CMK (cell line): Measurements from ENCODE around the gene ATRN.
"Not testable (repeated sequence)": the region's sequence is repeated elsewhere in the genome, so short reads cannot be mapped to it uniquely, and the experiment has no call there.

Source experiments
- DNase-seq: peaks from one replicate; pipeline ENCODE4 v3.0.0-alpha.2; 2010; ENCODE audit warnings: low read depth

ATRN gene

DNA sequence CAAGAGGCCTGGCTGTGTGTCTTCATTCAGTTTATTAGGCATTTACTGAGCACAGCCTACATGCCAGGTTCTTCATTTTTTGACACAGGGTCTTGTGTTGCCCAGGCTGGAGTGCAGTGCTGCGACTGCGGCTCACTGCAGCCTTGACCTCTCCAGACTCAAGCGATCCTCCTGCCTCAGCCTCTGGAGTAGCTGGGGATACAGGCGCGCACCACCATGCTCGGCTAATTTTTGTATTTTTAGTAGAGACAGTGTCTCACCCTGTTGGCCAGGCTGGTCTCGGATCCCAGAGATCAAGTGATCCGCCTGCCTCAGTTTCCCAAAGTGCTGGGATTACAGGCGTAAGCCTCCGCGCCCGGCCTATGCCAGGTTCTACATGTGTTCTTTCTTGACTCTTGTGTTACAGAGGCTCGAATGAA is 601 bp upstream of the ATRN start:
- no peak for DNase-seq

DNA sequence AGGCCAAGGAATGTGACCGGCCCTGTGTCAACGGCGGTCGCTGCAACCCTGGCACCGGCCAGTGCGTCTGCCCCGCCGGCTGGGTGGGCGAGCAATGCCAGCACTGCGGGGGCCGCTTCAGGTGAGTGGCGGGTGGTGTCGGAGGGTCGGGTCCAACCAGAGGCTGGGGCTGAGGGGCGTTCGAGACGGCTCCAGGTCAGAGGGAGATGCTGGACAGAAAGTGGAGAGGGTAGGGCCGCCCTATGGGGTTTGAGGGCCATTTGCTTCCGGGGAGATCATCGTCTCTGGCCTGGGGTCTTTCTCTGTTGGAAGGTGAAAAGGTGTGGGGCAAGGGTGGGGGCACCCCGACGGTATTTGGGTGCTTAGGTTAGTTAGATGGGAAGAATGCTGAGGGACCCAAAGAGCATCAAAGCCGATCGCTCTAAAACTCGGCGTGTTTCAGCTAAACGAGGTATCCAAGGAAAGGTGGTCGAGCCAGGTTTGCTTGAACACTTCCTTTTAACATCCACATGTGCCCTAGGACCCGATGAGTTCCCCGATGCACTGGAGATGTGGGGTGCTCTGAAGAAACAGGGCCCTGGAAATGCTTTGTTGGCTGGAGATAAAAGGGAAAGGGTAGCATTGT is 691 bp downstream of the ATRN start:
- DNase-seq: no peak

DNA sequence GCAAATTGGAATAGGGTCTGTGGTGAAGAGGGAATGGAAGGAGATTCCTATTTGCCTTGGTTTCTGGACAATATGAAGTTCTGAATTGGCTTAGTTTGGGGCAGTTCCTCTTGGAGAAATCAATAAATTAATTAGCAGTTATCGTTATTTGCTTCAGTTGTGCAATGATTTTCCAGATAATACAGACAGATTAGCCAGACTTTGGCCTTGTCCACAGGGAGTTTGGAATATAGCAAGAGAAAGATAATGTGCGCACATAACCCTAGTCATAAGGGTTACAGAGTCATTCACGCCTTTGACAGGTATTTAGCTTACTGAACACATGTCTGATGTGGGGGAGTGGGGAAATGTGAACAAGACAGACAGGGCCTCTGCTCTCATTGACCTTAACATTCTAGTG is 1.3 kb downstream of the ATRN start:
- no peak for DNase-seq

DNA sequence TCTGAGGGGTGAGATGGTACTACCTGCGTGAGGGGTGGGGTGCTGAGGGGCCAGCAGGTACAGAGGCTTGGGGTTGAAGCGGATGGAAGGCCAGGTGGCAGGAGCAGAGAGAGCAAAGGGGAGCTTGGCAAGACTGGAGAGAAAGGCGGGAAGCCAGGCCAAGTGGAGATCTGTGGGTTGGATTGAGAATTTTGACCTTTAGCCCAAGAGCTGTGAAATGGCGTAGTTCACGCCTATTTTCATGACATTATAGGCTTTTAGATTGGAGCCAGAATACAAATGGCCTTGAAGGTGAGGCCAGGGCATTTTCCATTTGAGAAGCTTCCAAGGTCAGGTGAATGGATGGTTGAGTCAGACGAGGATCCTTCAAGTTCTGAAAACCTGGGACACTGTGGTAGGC is 2.5 kb downstream of the ATRN start:
- DNase-seq: no peak

DNA sequence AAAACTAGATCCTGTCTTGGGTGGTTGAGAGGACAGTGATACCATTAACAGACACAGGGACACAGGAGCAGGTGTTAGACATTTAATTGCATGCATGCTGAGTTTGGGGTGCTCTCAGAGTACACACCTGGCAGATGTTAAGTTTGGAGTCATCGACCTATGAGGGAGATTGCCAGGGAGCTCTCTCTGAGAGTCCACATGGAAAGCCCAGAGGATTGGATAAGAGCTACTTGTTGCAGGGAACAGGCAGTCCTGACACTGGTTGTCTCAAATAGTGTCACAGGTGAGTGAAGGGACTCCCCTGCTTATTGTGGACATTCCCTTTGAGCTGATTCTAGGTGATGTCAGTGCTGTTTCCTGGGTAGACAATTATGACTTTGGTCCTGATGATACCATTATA is 3.1 kb downstream of the ATRN start:
- no peak for DNase-seq

DNA sequence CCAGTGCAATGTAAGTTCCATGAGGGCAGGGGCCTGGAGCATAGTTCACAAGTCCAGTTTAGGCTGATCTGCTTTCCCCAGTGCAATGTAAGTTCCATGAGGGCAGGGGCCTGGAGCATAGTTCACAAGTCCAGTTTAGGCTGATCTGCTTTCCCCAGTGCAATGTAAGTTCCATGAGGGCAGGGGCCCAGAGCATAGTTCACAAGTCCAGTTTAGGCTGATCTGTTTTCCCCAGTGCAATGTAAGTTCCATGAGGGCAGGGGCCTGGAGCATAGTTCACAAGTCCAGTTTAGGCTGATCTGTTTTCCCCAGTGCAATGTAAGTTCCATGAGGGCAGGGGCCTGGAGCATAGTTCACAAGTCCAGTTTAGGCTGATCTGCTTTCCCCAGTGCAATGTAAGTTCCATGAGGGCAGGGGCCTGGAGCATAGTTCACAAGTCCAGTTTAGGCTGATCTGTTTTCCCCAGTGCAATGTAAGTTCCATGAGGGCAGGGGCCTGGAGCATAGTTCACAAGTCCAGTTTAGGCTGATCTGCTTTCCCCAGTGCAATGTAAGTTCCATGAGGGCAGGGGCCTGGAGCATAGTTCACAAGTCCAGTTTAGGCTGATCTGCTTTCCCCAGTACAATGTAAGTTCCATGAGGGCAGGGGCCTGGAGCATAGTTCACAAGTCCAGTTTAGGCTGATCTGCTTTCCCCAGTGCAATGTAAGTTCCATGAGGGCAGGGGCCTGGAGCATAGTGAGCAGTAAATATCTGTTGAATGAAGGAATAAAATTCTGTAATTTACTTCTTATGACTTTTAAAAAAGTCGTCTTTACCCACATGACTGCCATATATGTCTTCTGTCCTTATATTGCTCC is 6.4 kb downstream of the ATRN start:
- DNase-seq: not testable (repeated sequence)

DNA sequence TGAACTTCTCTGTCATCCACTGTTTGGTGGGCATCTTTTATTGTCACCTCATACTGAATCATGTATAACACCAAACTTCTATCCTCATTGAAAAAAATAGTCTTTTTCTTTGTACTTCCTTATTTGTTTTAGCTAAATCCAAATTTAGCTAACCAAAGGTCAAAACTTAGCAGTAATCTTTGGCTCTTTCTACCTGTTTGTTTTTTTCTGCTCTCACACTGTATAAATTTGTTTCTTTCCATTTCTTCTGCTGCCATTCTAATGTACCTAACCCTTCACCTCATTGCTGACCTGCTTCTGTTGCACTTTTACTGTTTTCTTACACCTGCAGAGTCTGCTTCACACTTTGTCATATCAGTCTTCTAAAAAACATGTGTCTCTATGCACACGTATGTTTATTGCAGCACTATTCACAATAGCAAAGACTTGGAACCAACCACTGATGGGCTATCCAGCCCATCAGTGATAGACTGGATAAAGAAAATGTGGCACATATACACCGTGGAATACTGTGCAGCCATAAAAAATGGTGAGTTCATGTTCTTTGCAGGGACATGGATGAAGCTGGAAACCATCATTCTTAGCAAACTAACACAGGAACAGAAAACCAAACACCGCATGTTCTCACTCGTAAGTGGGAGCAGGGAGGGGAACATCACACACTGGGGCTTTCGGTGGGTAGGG is 7.2 kb downstream of the ATRN start:
- no peak for DNase-seq

DNA sequence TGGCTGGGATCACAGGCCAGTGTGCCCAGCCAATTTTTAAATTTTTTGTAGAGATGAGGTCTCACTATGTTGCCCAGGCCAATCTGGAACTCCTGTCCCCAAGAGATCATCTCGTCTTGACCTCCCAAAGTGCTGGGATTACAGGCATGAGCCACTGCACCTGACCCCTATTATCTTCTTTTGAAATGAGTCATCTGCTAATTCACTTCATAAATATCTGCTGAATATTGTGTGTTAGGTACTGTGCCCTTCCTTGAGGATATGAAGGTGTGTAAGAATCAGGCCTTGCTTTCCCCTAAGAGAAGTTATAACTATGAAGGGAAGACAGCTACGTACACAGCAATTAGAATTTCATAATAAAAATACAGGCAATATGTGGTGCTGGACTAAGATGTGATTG is 8.2 kb downstream of the ATRN start:
- no peak for DNase-seq

DNA sequence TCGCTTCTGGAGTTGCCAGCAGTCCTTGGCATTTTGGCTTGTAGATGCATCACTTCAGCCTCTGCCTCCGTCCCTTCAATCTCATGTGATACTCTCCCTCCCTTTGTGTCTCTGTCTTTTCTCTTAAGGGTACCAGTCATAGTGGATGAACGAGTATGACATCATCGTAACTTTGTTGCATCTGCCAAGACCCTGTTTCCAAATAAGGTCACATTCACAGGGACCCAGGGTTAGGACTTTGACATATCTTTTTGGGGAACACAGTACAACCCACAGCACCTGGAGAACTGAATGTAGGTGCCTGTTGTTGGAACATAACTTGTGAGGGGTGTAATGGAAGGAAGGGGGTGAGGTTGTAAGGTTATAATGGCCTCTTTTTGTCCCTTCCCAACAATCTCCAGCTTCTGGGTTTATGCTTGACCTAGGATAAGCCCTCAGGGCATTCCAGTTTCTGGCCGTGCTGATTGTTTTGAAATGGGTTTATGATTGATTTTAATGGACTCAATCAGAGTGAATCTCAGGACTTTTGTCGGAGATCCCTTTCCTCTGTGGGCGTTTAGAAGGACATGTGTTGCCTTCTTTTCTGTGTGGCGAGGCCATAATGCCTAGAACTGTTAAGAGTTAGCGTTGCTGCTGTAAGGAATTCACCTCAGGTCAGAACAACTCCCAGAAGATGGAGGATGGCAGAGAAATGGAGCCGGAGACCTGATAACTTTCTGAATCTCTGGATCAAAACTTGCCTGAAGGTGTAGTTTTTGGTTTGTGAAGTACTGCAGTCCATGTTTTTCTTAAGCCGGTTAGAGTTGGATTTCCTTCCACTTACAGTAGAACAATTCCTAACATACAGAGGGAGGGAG is 9.2 kb downstream of the ATRN start:
- no peak for DNase-seq

DNA sequence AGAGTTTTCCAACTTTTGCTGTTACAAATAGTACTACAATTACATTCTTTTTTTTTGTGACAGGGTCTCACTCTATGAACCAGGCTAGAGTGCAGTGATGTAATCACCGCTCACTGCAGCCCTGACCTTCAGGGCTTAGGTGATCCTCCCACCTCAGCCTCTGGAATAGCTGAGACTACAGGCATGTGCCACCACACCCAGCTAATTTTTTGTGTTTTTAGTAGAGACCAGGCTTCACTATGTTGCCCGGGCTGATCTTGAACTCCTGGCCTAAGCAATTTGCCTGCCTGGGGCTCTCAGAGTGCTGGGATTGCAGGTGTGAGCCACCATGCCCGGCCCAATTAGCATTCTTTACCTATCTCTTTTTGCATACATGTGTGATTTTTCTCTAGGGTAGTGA is 12.5 kb downstream of the ATRN start:
- no peak for DNase-seq

DNA sequence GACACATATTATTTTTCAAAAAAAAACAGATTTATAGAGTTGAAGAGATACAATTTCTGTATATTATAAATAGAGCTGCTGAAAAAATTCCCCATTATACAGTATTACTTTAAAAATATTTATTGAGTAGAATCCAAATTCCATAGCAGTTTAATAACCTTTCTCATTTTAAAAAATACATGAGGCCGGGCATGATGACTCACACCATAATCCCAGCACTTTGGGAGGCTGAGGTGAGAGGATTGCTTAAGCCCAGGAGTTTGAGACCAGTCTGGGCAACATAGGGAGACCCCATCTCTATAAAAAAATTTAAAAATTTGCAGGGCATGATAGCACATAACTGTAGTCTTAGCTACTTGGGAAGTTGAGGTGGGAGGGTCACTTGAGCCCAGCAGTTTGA is 13.0 kb downstream of the ATRN start:
- no peak for DNase-seq

DNA sequence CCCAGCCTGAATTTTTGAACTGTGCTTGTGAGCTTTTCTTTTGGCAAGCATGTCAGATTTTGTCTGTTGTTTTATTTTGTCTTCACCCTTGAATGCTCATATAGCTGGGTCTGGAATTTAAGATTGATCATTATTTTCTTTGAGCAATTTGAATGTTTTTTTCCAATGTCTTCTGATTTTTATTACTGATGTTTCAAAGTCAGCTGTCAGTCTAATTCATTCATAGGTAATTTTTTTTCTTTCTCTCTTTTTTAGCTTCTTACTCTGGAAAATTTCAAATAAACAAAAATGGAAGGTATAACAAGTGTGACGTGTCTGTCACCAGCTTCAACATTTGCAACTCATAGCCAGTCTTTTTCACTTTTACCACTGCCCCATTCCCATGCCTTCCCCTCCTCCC is 15.1 kb downstream of the ATRN start:
- no peak for DNase-seq

DNA sequence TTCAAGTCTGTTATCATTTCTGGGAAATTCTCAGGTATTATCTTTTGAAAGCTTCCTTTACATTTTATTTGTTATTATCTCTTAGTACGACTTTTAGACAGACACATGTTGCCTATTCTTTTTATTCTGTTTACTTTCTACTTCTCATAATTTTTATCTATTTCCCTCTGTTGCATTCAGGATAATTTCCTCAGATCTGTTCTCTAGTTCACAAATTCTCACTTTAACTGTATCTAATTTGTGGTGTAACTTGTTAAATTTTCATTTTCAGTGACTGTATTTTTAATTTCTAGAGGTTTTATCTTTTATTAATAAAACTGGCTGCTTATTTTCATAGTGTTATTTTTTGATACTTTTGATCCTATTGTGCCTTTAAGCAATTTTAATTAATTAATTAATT is 16.0 kb downstream of the ATRN start:
- no peak for DNase-seq

DNA sequence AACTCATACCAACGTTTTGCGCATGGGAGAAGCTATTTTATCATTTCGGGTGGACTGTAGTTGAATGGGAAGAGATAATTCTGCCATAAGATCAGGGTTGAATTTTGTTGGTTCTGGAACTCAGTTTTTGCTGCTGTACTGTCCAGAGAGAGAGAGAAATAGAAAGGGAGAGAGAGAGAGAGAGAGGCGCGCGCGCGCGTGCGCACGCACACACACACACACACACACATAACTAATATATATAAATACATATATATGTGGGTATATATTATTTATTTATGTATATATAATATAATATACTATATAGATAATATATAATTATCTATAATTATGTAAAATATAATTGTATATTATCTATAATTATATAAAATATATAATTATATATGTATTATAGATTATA is 21.9 kb downstream of the ATRN start:
- DNase-seq: no peak

DNA sequence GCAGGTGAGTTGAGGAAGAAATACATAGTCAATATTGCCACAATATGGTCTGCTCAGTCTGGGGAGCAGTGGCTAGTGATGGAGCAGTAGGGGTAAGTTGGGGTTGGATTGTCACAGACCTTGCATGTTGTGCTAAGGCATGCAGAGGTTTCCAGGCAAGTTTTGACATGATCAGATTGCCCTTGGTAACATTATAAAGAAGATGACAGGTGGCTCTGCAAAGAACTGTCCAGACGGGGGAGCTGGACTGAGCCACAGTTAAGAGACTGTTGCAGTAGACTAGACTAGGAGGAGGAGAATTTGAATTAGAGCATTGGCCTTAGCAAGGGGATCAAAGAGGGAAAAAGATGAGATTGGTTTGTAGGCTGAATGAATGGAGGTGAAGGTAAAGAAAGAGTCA is 23.4 kb downstream of the ATRN start:
- DNase-seq: no peak

DNA sequence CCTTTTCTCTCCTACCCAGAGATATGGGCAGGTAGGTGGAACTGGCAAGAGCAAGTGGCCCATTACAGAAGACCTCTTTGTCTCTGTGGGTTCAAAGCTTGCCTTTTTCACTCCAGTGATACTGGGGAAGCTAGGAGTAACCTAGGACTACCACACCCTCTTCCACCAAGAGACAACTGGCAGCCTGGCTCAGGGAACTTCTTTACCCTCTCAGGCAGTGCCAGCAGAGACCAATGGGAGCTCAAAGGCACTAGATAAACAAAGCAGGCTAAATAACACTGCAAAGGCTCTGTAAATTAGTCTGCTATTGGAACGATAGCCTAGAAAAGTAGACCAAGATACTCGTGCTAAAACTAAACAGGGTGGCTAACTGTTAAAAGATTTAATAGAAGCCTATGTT is 32.1 kb downstream of the ATRN start:
- no peak for DNase-seq

DNA sequence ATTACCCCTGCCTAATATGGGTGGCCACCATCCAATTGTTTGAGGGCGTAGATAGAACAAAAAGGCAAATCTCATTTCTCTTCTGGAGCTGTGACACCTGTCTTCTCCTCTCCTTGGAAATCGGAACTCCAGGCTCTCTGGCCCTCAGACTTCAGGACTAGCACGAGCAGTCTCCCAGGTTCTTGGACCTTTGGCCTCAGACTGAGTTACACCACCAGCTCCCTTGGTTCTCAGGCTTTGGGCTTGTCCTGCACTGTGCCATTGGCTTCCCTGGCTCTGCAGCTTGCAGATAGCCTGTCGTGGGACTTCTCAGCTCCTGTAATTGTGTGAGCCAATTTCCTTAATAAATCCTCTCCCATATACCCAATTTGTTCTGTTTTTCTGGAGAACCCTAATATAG is 34.3 kb downstream of the ATRN start:
- no peak for DNase-seq

DNA sequence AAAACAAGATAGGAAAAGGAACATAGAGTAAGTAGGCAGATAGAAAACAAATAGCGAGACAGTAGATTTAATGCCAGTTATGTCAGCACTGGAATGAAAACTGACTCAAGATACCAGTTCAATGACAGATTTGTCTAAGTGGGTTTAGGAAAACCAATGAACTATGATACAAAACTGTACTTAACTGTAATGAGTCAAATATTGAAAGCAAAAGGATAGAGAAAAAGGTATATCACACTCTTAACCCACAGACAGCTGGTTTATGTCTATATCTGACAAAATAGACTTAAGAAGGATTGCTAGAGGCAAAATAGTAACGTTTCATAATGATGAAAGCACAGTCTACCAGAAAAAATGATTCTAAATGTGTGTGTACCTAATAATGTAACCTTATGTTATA is 38.2 kb downstream of the ATRN start:
- DNase-seq: no peak

DNA sequence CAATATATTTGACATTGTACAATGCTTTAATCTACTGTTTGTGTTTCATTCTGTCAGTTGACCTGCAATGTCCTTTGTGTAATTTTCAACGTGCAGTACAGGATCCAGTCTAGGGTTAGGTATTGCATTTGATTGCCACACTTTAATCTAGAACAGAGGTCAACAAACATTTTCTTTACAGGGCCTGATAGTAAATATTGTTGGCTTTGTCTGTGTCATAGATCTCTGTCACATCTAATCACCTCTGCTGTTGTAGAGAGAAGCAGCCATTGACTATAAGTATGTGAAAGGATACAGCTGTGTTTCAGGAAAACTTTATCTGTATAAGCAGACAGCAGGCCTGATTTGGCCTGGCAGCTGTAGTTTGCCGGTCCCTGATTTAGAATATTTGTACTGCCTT is 39.3 kb downstream of the ATRN start:
- no peak for DNase-seq

DNA sequence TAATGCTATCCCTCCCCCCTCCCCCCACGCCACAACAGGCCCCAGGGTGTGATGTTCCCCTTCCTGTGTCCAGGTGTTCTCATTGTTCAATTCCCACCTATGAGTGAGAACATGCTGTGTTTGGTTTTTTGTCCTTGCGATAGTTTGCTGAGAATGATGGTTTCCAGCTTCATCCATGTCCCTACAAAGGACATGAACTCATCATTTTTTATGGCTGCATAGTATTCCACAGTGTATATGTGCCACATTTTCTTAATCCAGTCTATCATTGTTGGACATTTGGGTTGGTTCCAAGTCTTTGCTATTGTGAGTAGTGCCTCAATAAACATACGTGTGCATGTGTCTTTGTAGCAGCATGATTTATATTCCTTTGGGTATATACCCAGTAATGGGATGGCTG is 41.4 kb downstream of the ATRN start:
- DNase-seq: not testable (repeated sequence)

DNA sequence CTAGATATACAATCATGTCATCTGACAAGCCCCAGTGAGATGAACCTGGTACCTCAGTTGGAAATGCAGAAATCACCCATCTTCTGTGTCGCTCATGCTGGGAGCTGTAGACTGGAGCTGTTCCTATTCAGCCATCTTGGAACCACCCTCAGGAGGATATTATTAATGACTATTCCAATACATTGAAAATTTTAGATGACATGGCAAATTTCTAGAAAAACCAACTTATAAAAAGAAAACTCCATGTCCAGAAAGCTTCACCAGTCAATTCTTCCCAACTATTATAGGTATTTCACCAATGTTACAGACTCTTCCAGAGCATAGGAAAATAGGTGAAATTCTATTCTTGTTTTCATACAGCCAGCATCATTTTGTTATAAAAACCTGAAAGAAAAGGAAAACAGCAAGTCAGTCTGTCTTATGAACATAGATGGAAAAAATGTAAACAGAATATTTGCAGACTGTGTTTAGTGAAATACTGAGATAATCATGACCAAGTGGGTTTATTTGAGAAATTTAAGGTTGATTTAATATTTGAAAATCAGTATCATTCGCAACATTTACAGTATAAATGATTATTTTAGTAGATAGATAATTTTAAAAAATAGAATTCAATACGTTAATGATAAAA is 43.3 kb downstream of the ATRN start:
- no peak for DNase-seq
